Gastrocnemius medialis (tissue), 4 donors: Measurements from ENCODE around the gene TFPI.

Source experiments
- POLR2A ChIP-seq, 2 donors: fragments of 450-650 bp; IDR thresholded peaks; one replicate each; pipeline ENCODE4 v1.6.1; 2017; ENCODE audit warnings: antibody characterized with exemption in 2 of 2, mild to moderate bottlenecking in 2 of 2, moderate library complexity in 2 of 2
- TF ChIP-seq, protein P1 (sequence below), 5 experiments: fragments of 450-650 bp in 3 of 5; fragments of 200-600 bp in 2 of 5; sonication (generic) in 2 of 5; IDR thresholded peaks in 4 of 5; conservative IDR thresholded peaks in 1 of 5; 1 replicate in 4 of 5; 2 replicates in 1 of 5; pipeline ENCODE4 v1.5.1; 2016 to 2019; ENCODE audit warnings: antibody characterized with exemption in 5 of 5, mild to moderate bottlenecking in 3 of 5, moderate library complexity in 3 of 5

- no peak for TF ChIP-seq POLR2A (IDR thresholded peaks at IDR 0.05)
- TF ChIP-seq, protein P1, sequence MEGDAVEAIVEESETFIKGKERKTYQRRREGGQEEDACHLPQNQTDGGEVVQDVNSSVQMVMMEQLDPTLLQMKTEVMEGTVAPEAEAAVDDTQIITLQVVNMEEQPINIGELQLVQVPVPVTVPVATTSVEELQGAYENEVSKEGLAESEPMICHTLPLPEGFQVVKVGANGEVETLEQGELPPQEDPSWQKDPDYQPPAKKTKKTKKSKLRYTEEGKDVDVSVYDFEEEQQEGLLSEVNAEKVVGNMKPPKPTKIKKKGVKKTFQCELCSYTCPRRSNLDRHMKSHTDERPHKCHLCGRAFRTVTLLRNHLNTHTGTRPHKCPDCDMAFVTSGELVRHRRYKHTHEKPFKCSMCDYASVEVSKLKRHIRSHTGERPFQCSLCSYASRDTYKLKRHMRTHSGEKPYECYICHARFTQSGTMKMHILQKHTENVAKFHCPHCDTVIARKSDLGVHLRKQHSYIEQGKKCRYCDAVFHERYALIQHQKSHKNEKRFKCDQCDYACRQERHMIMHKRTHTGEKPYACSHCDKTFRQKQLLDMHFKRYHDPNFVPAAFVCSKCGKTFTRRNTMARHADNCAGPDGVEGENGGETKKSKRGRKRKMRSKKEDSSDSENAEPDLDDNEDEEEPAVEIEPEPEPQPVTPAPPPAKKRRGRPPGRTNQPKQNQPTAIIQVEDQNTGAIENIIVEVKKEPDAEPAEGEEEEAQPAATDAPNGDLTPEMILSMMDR (IDR thresholded peaks at IDR 0.05 in 4 of 5, conservative IDR thresholded peaks at IDR 0.05 in 1 of 5): no peak
These were observed 86.0 kb downstream of the TFPI start for GRCh38 chr2:187468262-187468661.
